Endothelial cell of umbilical vein (primary cell): ENCODE measurements around the gene ZSCAN2. TPM values are rescaled to one million over a fixed set of nuclear protein-coding genes. Genes with fewer than 3 reads are reported as not detected.

Experiments
- BruUV-seq: library from RNA; stranded (reverse); fragments of 400-500 nt; replicated peaks from 2 replicates; lab custom pipeline; 2021; lab: Mats Ljungman, UMichigan
- CTCF ChIA-PET: fragments of 300-600, 350-600 bp; sonication (Branson Sonifier 250); formaldehyde crosslinking; loops from one replicate; lab custom pipeline; 2021; ENCODE audit warnings: antibody characterized with exemption, inconsistent platforms; lab: Charles Lee
- POLR2A ChIA-PET: fragments of 300-600, 350-600 bp; sonication (Branson Sonifier 250); formaldehyde crosslinking; loops from one replicate; lab custom pipeline; 2021; ENCODE audit warnings: antibody characterized with exemption, inconsistent platforms; lab: Charles Lee
- DNase-seq: peaks from one replicate; pipeline ENCODE4 v3.0.0-alpha.2; 2011; ENCODE audit warnings: low read depth, low spot score
- FAIRE-seq: peaks from 2 replicates; lab custom pipeline; 2011; peaks lifted over from hg19 to GRCh38; lab: Jason Lieb, UNC
- H2AFZ ChIP-seq: 2 replicates; pipeline ENCODE4 v1.6.0; 2012; ENCODE audit warnings: low read depth, low read length, control low read depth, inconsistent platforms
- H3K27ac ChIP-seq: 2 replicates; pipeline ENCODE4 v1.5.1; 2011; ENCODE audit warnings: low read depth, mild to moderate bottlenecking, control low read depth, low read length, moderate library complexity; ENCODE audit not compliant: insufficient read depth
- H3K27me3 ChIP-seq, 2 experiments: 2 replicates each; pipeline versions ENCODE4 v1.6.0 to v1.6.1; 2011; ENCODE audit warnings: low read length in 2 of 2, mixed read lengths in 1 of 2; ENCODE audit not compliant: control insufficient read depth in 2 of 2, insufficient read depth in 2 of 2
- H3K36me3 ChIP-seq, 2 experiments: 2 replicates in 1 of 2; 3 replicates in 1 of 2; pipeline ENCODE4 v1.5.1; 2011; ENCODE audit warnings: low read length in 2 of 2, mild to moderate bottlenecking in 1 of 2, moderate library complexity in 1 of 2; ENCODE audit not compliant: control insufficient read depth in 2 of 2, insufficient read depth in 2 of 2; ENCODE audit errors: extremely low read depth in 1 of 2
- H3K4me1 ChIP-seq: 3 replicates; pipeline ENCODE4 v1.5.1; 2011; ENCODE audit warnings: mild to moderate bottlenecking, low read length; ENCODE audit not compliant: control insufficient read depth, insufficient read depth; ENCODE audit errors: extremely low read depth
- H3K4me2 ChIP-seq: 2 replicates; pipeline ENCODE4 v1.6.1; 2011; ENCODE audit warnings: low read length, control low read depth, mixed read lengths; ENCODE audit not compliant: insufficient read depth
- H3K4me3 ChIP-seq, 3 experiments: fragments of 200-600 bp in 1 of 3; sonication (generic), shearing (Covaris generic) in 1 of 3; replicated peaks in 1 of 3; 2 replicates each; pipeline ENCODE4 v1.5.1; 2011 to 2016; ENCODE audit warnings: control low read depth in 3 of 3, low read length in 3 of 3, mild to moderate bottlenecking in 2 of 3, inconsistent platforms in 1 of 3, low read depth in 1 of 3, moderate library complexity in 1 of 3; ENCODE audit not compliant: insufficient read depth in 1 of 3
- H3K79me2 ChIP-seq: 2 replicates; pipeline ENCODE4 v1.6.0; 2012; ENCODE audit warnings: low read length, inconsistent platforms; ENCODE audit not compliant: control insufficient read depth, insufficient read depth
- H3K9ac ChIP-seq: replicated peaks from 2 replicates; pipeline ENCODE3; 2011; ENCODE audit warnings: low read length, control low read depth; ENCODE audit not compliant: insufficient read depth; ENCODE audit errors: extremely low read depth
- H3K9me1 ChIP-seq: replicated peaks from 3 replicates; pipeline ENCODE4 v1.6.0; 2011; ENCODE audit warnings: mild to moderate bottlenecking, low read length; ENCODE audit not compliant: control insufficient read depth, insufficient read depth; ENCODE audit errors: extremely low read depth
- H3K9me3 ChIP-seq: replicated peaks from 2 replicates; pipeline ENCODE4 v1.5.1; 2012; ENCODE audit warnings: low read length, inconsistent platforms; ENCODE audit not compliant: control insufficient read depth, insufficient read depth
- H4K20me1 ChIP-seq: replicated peaks from 2 replicates; pipeline ENCODE3; 2011; ENCODE audit warnings: mild to moderate bottlenecking, low read length; ENCODE audit not compliant: control insufficient read depth, insufficient read depth; ENCODE audit errors: extremely low read depth
- CTCF ChIP-seq, 2 donors: IDR thresholded peaks; 1 replicate in 1 of 2; 2 replicates in 1 of 2; pipeline ENCODE4 v1.5.1; 2011; ENCODE audit warnings: low read length in 2 of 2, mild to moderate bottlenecking in 2 of 2, moderate library complexity in 2 of 2, control low read depth in 1 of 2, inconsistent platforms in 1 of 2, low read depth in 1 of 2; ENCODE audit not compliant: insufficient read depth in 1 of 2; ENCODE audit errors: extremely low read depth in 1 of 2
- EZH2 ChIP-seq: IDR thresholded peaks from 2 replicates; pipeline ENCODE4 v1.6.1; 2012; ENCODE audit warnings: borderline replicate concordance, low read depth, mild to moderate bottlenecking, moderate library complexity, low read length, inconsistent platforms; ENCODE audit not compliant: severe bottlenecking
- FOS ChIP-seq: IDR thresholded peaks from 2 replicates; pipeline ENCODE4 v1.6.1; 2011; ENCODE audit warnings: mild to moderate bottlenecking, low read length, moderate library complexity, borderline replicate concordance; ENCODE audit not compliant: insufficient read depth
- GATA2 ChIP-seq: IDR thresholded peaks from 2 replicates; pipeline ENCODE4 v1.7.0; 2011; ENCODE audit warnings: low read depth, mild to moderate bottlenecking, moderate library complexity, mixed read lengths, low read length; ENCODE audit not compliant: insufficient read length, insufficient read depth
- JUN ChIP-seq: IDR thresholded peaks from 2 replicates; pipeline ENCODE4 v1.6.1; 2011; ENCODE audit warnings: borderline replicate concordance, low read depth; ENCODE audit not compliant: insufficient read length, insufficient read depth
- MAX ChIP-seq: IDR thresholded peaks from 2 replicates; pipeline ENCODE4 v1.6.1; 2011; ENCODE audit not compliant: insufficient read depth, insufficient read length
- MYC ChIP-seq: IDR thresholded peaks from one replicate; pipeline ENCODE4 v1.6.1; 2011; ENCODE audit warnings: mild to moderate bottlenecking, low read depth, low read length
- POLR2A ChIP-seq: IDR thresholded peaks from 2 replicates; pipeline ENCODE4 v1.6.1; 2012; ENCODE audit warnings: low read depth, mild to moderate bottlenecking, control low read depth, low read length
- POLR2AphosphoS5 ChIP-seq: IDR thresholded peaks from 2 replicates; pipeline ENCODE4 v1.6.1; 2012; ENCODE audit warnings: low read depth, mild to moderate bottlenecking, control low read depth, low read length, moderate library complexity; ENCODE audit not compliant: insufficient read depth
- dilution Hi-C: fragments of 300-500 bp; cut with MboI; formaldehyde crosslinking; loops from one replicate; pipeline ENCODE4 v1.15.0; 2019; ENCODE audit warnings: low sequenced_read_pairs; ENCODE audit not compliant: extremely low pct_ligation_motif_present
- intact Hi-C: fragments of 100-400 bp; cut with micrococcal nuclease; formaldehyde crosslinking; loops from one replicate; pipeline ENCODE4 v1.10.0; 2022
- polyA plus RNA-seq, 4 experiments: library from polyadenylated mRNA; depleted of rRNA in 3 of 4; stranded (reverse) in 3 of 4; unstranded in 1 of 4; fragments of >200 nt; gene quantifications; 2 replicates each; pipeline versions ENCODE4 v1.2.1 to v1.2.3, GENCODE V29; 2011 to 2012; ENCODE audit warnings: missing spikeins in 1 of 4
- total RNA-seq: library from RNA; stranded (reverse); gene quantifications from 2 replicates; pipeline ENCODE4 v1.2.3, GENCODE V29; 2021

ZSCAN2 gene
- total and polyA plus RNA-seq, 2 donors (not counting 3 experiments of a cell fraction or from before 2014, with no cell fraction given) = 12.9 to 13.5 TPM

DNA sequence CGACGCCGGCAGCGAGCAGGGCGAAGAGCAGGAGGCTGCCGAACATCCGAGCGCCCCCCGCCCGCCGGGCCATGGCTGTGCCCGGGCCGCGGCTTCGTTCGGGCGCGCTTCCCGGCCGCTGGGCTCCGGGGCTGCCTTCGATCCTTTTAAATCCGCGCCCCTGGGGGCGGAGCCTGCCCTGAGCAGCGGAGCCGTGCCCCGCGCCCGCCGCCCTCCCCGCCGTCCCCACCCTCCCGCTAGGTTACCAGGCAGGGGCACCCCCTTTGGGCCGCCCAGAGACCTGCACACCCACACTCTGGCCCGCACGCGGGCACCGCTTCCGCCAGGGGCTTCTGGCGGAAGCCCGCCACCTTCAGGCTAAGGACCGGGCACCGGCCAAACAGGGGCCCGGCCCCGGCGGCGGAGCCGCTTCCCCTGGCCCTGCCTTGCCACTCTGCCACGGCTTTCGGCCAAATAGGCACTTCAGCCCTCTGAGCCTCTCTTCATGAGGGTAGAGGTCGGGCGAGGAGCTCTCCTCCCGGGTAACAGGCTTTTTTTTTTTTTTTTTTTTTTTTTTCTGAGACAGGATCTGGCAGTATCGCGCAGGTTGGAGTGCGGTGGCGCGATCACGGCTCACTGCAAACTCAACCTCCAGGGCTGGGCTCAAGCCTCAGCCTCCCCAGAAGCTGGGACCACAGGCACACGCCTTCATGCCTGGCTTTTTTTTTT is 57.4 kb downstream of the ZSCAN2 start, which contains the start of gene NMB:
Gene NMB, minus strand, starts transcription at position 120 of the 708 bp plus-strand sequence. Its CDS starts 47 bp downstream, at position 73.
- Histone ChIP-seq H3K4me3 (peak within 1 kb of the TSS; percentile 36 to 50 (median 47)), H3K27ac (peak within 1 kb of the TSS; percentile 49), H2AFZ (peak within 1 kb of the TSS; percentile 76), H3K9ac (peak within 1 kb of the TSS; percentile 78), H3K4me1 (peaks cover 23% of the 10 kb centered on the region), H3K27me3 (no peaks in the 10 kb centered on the region), H3K79me2 (peaks cover 6% of the 10 kb centered on the region), H3K4me2 (peak within 1 kb of the TSS; percentile 75), H4K20me1 (no peaks in the 10 kb centered on the region), H3K9me3 (no peaks in the 10 kb centered on the region), H3K36me3 (no peaks in the 10 kb centered on the region), H3K9me1 (no peaks in the 10 kb centered on the region)
- no TSS peak for BruUV-seq
- dilution Hi-C loops (no loop called here), intact Hi-C loops (loop anchor here (1.0 kb wide), 4 partner anchors 58 to 270 kb away; partner anchors contain the start of genes SEC11A and ZNF592)
- POLR2A ChIA-PET = no interaction called here
- FAIRE-seq = peak; percentile 74
- CTCF ChIA-PET = interaction anchor here (0.6 to 2.0 kb wide), 15 partner anchors 9 to 331 kb away, joined by 3 to 12 read pairs (median 4); no protein-coding TSS in a partner anchor
- peak; percentile 75 for DNase-seq
- TF ChIP-seq POLR2AphosphoS5 = peak; percentile 39
- TF ChIP-seq MAX = peak; percentile 3
- TF ChIP-seq POLR2A = no peak
- no peak for TF ChIP-seq EZH2
- TF ChIP-seq CTCF (IDR thresholded peaks at IDR 0.05; ENCODE audit: extremely low read depth in 1 of 2, insufficient read depth in 1 of 2, low read depth in 1 of 2, low read length in 2 of 2) = peak; percentile 41 to 56
- no peak for TF ChIP-seq GATA2
- TF ChIP-seq FOS = no peak
- no peak for TF ChIP-seq JUN
- no peak for TF ChIP-seq MYC
